HEK293T (cell line): ENCODE results near the gene GP5.

Experiments
- CTCF ChIA-PET: fragments of 350-600 bp; formaldehyde crosslinking; extraction: SDS; loops from one replicate; lab custom pipeline; 2021; ENCODE audit warnings: antibody characterized with exemption, inconsistent platforms; lab: Yijun Ruan, JAX
- POLR2A ChIA-PET: fragments of 350-600 bp; formaldehyde crosslinking; extraction: SDS; loops from one replicate; lab custom pipeline; 2020; ENCODE audit warnings: antibody characterized with exemption, inconsistent platforms; lab: Yijun Ruan, JAX
- DNase-seq: peaks from one replicate; pipeline ENCODE4 v3.0.0; 2012; ENCODE audit warnings: mixed read lengths; ENCODE audit errors: extremely low spot score
- ARNT ChIP-seq: fragments of 450-650 bp; IDR thresholded peaks from 2 replicates; pipeline ENCODE4 v1.6.1; 2017; ENCODE audit warnings: mild to moderate bottlenecking
- BHLHE40 ChIP-seq: fragments of 450-650 bp; IDR thresholded peaks from 2 replicates; pipeline ENCODE4 v1.6.1; 2016; ENCODE audit warnings: mild to moderate bottlenecking, moderate library complexity, borderline replicate concordance
- CTBP1 ChIP-seq: fragments of 450-650 bp; IDR thresholded peaks from 2 replicates; pipeline ENCODE4 v1.6.1; 2016; ENCODE audit warnings: borderline replicate concordance
- ELF4 ChIP-seq: fragments of 450-650 bp; IDR thresholded peaks from 2 replicates; pipeline ENCODE4 v1.6.1; 2017; ENCODE audit warnings: antibody characterized with exemption
- FOXA1 ChIP-seq: fragments of 450-650 bp; IDR thresholded peaks from 2 replicates; pipeline ENCODE4 v1.6.1; 2016; ENCODE audit warnings: mild to moderate bottlenecking
- FOXK2 ChIP-seq: fragments of 450-650 bp; IDR thresholded peaks from 2 replicates; pipeline ENCODE4 v1.6.1; 2016; ENCODE audit warnings: mild to moderate bottlenecking
- FOXM1 ChIP-seq: fragments of 450-650 bp; IDR thresholded peaks from 2 replicates; pipeline ENCODE4 v1.6.1; 2017; ENCODE audit warnings: mild to moderate bottlenecking, borderline replicate concordance
- HDGF ChIP-seq: fragments of 450-650 bp; IDR thresholded peaks from 2 replicates; pipeline ENCODE4 v1.6.1; 2017; ENCODE audit warnings: antibody characterized with exemption, borderline replicate concordance
- L3MBTL2 ChIP-seq: fragments of 450-650 bp; conservative IDR thresholded peaks from 2 replicates; pipeline ENCODE4 v1.6.1; 2016; ENCODE audit warnings: mild to moderate bottlenecking
- LEF1 ChIP-seq: fragments of 450-650 bp; IDR thresholded peaks from 2 replicates; pipeline ENCODE4 v1.6.1; 2017; ENCODE audit warnings: mild to moderate bottlenecking, borderline replicate concordance
- NFRKB ChIP-seq: fragments of 450-650 bp; IDR thresholded peaks from 2 replicates; pipeline ENCODE4 v1.6.1; 2016; ENCODE audit warnings: mild to moderate bottlenecking, moderate library complexity
- SP1 ChIP-seq: fragments of 450-650 bp; IDR thresholded peaks from 2 replicates; pipeline ENCODE4 v1.6.1; 2017
- SUZ12 ChIP-seq: fragments of 450-650 bp; IDR thresholded peaks from 2 replicates; pipeline ENCODE4 v1.6.1; 2016; ENCODE audit warnings: mild to moderate bottlenecking
- TARDBP ChIP-seq: fragments of 450-650 bp; IDR thresholded peaks from 2 replicates; pipeline ENCODE4 v1.6.1; 2016
- ZNF384 ChIP-seq: fragments of 450-650 bp; IDR thresholded peaks from 2 replicates; pipeline ENCODE4 v1.6.1; 2016
- TF ChIP-seq, protein P1 (sequence below): fragments of 450-650 bp; IDR thresholded peaks from 2 replicates; pipeline ENCODE4 v1.6.1; 2016

GP5 gene

GRCh38 chr3:194423317-194423716 is 24.3 kb upstream of the GP5 start:
- ChIA-PET CTCF (no interaction called here), POLR2A (no interaction called here)
- no peak for DNase-seq
- TF ChIP-seq NFRKB, result no peak

GRCh38 chr3:194422188-194422587 is 23.1 kb upstream of the GP5 start:
- DNase-seq, result no peak
- POLR2A ChIA-PET, result no interaction called here
- CTCF ChIA-PET, result no interaction called here
- TF ChIP-seq ELF4 (no peak), BHLHE40 (no peak), LEF1 (no peak), FOXK2 (no peak), ZNF384 (no peak), SUZ12 (no peak), FOXM1 (no peak), ARNT (no peak), HDGF (no peak), FOXA1 (no peak), SP1 (no peak), L3MBTL2 (no peak)
- TF ChIP-seq, protein P1, sequence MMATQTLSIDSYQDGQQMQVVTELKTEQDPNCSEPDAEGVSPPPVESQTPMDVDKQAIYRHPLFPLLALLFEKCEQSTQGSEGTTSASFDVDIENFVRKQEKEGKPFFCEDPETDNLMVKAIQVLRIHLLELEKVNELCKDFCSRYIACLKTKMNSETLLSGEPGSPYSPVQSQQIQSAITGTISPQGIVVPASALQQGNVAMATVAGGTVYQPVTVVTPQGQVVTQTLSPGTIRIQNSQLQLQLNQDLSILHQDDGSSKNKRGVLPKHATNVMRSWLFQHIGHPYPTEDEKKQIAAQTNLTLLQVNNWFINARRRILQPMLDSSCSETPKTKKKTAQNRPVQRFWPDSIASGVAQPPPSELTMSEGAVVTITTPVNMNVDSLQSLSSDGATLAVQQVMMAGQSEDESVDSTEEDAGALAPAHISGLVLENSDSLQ, result no peak

- no peak for DNase-seq
- ChIA-PET POLR2A (no interaction called here), CTCF (no interaction called here)
- TF ChIP-seq TARDBP (no peak), ARNT (no peak), SUZ12 (no peak), FOXA1 (no peak), L3MBTL2 (no peak), SP1 (no peak), LEF1 (no peak), FOXK2 (no peak), BHLHE40 (no peak)
Observed at GRCh38 chr3:194418671-194419070, 19.6 kb upstream of the GP5 start.

- ChIA-PET CTCF (interaction anchor here (0.6 to 0.7 kb wide), 3 partner anchors 58 to 158 kb away, joined by 3 read pairs; no protein-coding TSS in a partner anchor), POLR2A (no interaction called here)
- TF ChIP-seq SUZ12 (no peak), CTBP1 (no peak), TARDBP (no peak), FOXM1 (no peak), ZNF384 (no peak), HDGF (no peak)
- no peak for DNase-seq
Observed at GRCh38 chr3:194407423-194407822, 8.4 kb upstream of the GP5 start.

- POLR2A ChIA-PET, result no interaction called here
- CTCF ChIA-PET, result interaction anchor here (0.6 to 1.5 kb wide), 2 partner anchors 69 to 866 kb away, joined by 3 to 4 read pairs; no protein-coding TSS in a partner anchor
- TF ChIP-seq TARDBP (no peak), CTBP1 (no peak), FOXA1 (no peak), FOXK2 (no peak), FOXM1 (no peak), ARNT (no peak), SP1 (no peak), NFRKB (no peak)
- no peak for DNase-seq
Observed at GRCh38 chr3:194405766-194406165, 6.7 kb upstream of the GP5 start.

DNA sequence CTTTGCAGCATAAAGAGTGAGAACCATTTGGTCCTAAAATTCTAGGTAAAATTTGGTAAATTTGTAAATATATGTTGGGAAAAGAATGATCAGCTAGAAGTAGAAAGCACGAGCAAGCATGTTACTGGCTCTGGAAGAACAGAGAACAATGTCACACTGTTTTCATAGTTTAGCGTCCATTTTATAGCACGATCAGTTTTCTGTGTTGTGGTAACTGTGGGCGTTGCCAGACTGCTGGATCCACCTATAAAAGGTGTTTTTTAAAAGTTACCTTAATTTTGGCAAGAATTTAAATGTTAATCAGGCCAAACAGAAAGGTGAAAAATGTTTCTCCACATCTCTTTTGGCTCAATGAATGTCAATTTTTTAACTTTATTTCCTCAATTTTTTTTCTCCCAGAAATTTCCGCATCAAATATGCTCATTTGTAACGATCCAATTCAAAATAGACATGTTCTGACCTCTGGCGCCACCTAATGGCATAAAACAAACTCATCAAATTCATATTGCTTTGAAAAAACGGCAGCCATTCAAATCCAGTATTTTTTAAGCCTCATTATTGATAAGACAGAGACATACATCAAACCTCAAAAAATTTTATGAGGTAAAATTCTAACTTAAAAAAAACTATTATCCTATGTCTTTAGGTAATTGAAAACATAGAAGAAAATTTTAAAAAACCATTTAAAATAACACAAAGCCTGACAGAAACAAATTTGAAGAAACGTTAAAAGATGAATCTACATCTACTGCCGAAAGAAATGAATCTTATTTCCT is 5.5 kb upstream of the GP5 start:
- ChIA-PET CTCF (interaction anchor here (0.7 to 1.5 kb wide), 2 partner anchors 20 to 68 kb away, joined by 3 to 4 read pairs; no protein-coding TSS in a partner anchor), POLR2A (no interaction called here)
- DNase-seq, result no peak
- TF ChIP-seq TARDBP (no peak), SP1 (no peak), ZNF384 (no peak), LEF1 (no peak)
- TF ChIP-seq, protein P1, result no peak

GRCh38 chr3:194401868-194402329 is 2.8 kb upstream of the GP5 start:
- CTCF ChIA-PET, result no interaction called here
- TF ChIP-seq L3MBTL2, result no peak
- no peak for TF ChIP-seq ZNF384
- TF ChIP-seq HDGF, result no peak
- TF ChIP-seq BHLHE40, result no peak
- no peak for DNase-seq
- POLR2A ChIA-PET, result no interaction called here

DNA sequence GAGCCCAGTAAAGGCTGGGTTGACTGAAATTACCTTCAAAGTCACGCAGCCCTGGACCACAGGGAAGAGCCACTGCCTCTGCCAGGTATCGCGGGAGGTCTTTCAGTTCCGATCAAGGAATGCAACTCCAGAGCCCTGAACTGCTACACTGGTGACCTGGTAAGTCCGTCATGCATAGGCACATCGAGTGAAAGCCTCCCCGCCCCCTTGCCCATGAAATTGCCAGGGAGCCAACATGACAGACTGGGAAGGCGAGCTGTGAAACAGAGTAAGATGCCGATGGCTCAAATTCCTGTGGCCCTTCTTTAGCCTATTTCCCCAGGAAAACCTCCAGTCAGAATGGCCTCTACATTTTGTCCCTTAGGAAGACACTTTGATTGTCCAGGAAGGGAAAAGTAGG is 2.3 kb upstream of the GP5 start:
- TF ChIP-seq SP1 (no peak), LEF1 (no peak)
- TF ChIP-seq, protein P1, result no peak
- ChIA-PET POLR2A (no interaction called here), CTCF (no interaction called here)
- no peak for DNase-seq
